Fibroblast of lung (primary cell): Measurements from ENCODE around the gene COX7A2L. TPM values are rescaled to one million over a fixed set of nuclear protein-coding genes. Genes with fewer than 3 reads are reported as not detected.
"Not testable (repeated sequence)": the region's sequence is repeated elsewhere in the genome, so short reads cannot be mapped to it uniquely, and the experiment has no call there.

Experiments used
- DNase-seq, 2 donors: peaks; one replicate each; pipeline versions ENCODE4 v3.0.0 to v3.0.0-alpha.2; 2010; ENCODE audit warnings: low read depth in 2 of 2
- H2AFZ ChIP-seq: 2 replicates; pipeline ENCODE4 v1.5.1; 2012; ENCODE audit warnings: low read length, control low read depth, inconsistent platforms
- H3K27ac ChIP-seq: 2 replicates; pipeline ENCODE4 v1.5.1; 2011; ENCODE audit warnings: low read length, control low read depth; ENCODE audit not compliant: insufficient read depth
- H3K27me3 ChIP-seq: 2 replicates; pipeline ENCODE4 v1.5.1; 2011; ENCODE audit warnings: mild to moderate bottlenecking, low read length; ENCODE audit not compliant: control insufficient read depth, insufficient read depth
- H3K36me3 ChIP-seq: 2 replicates; pipeline ENCODE4 v1.5.1; 2011; ENCODE audit warnings: low read length; ENCODE audit not compliant: control insufficient read depth, insufficient read depth
- H3K4me1 ChIP-seq: 2 replicates; pipeline ENCODE4 v1.5.1; 2011; ENCODE audit warnings: low read length; ENCODE audit not compliant: control insufficient read depth, insufficient read depth; ENCODE audit errors: extremely low read depth
- H3K4me2 ChIP-seq: 2 replicates; pipeline ENCODE4 v1.5.1; 2011; ENCODE audit warnings: low read length, control low read depth; ENCODE audit not compliant: insufficient read depth; ENCODE audit errors: extremely low read depth
- H3K4me3 ChIP-seq, 4 experiments: fragments of 200-600 bp in 1 of 4; sonication (generic) in 1 of 4; replicated peaks in 1 of 4; 2 replicates each; pipeline ENCODE4 v1.5.1; 2011 to 2016; ENCODE audit warnings: low read length in 4 of 4, low read depth in 3 of 4, mild to moderate bottlenecking in 3 of 4, control low read depth in 2 of 4, inconsistent platforms in 1 of 4, mixed read lengths in 1 of 4; ENCODE audit not compliant: insufficient read depth in 1 of 4; ENCODE audit errors: control extremely low read depth in 1 of 4
- H3K79me2 ChIP-seq: 2 replicates; pipeline ENCODE4 v1.5.1; 2012; ENCODE audit warnings: mild to moderate bottlenecking, low read length, inconsistent platforms; ENCODE audit not compliant: control insufficient read depth, insufficient read depth
- H3K9ac ChIP-seq: 2 replicates; pipeline ENCODE4 v1.5.1; 2011; ENCODE audit warnings: mild to moderate bottlenecking, low read length, control low read depth; ENCODE audit not compliant: insufficient read depth
- H3K9me3 ChIP-seq: 2 replicates; pipeline ENCODE4 v1.5.1; 2012; ENCODE audit warnings: low read depth, low read length; ENCODE audit not compliant: control insufficient read depth, insufficient read depth
- H4K20me1 ChIP-seq: 2 replicates; pipeline ENCODE4 v1.5.1; 2011; ENCODE audit warnings: low read length; ENCODE audit not compliant: control insufficient read depth, insufficient read depth; ENCODE audit errors: extremely low read depth
- CTCF ChIP-seq, 2 donors: IDR thresholded peaks in 1 of 2; conservative IDR thresholded peaks in 1 of 2; 1 replicate in 1 of 2; 2 replicates in 1 of 2; pipeline ENCODE4 v1.5.1; 2011 to 2012; ENCODE audit warnings: low read length in 2 of 2, control low read depth in 1 of 2, inconsistent platforms in 1 of 2, low read depth in 1 of 2, mild to moderate bottlenecking in 1 of 2
- EZH2 ChIP-seq: IDR thresholded peaks from 2 replicates; pipeline ENCODE4 v1.5.1; 2012; ENCODE audit warnings: low read length, control low read depth, mild to moderate bottlenecking; ENCODE audit errors: missing control alignments
- polyA plus RNA-seq, 2 donors: library from polyadenylated mRNA; depleted of rRNA in 1 of 2; stranded (reverse) in 1 of 2; unstranded in 1 of 2; fragments of >200 nt; gene quantifications; 2 replicates each; pipeline ENCODE4 v1.2.1, GENCODE V29; 2011 to 2012; ENCODE audit warnings: missing spikeins in 1 of 2
- total RNA-seq: library from RNA; depleted of rRNA; stranded (reverse); fragments of >200 nt; gene quantifications from 2 replicates; pipeline ENCODE4 v1.2.1, GENCODE V29; 2014

COX7A2L gene
- total and polyA plus RNA-seq, 2 donors (not counting 1 experiment from before 2014, with no cell fraction given), result 180 to 239 TPM

DNA sequence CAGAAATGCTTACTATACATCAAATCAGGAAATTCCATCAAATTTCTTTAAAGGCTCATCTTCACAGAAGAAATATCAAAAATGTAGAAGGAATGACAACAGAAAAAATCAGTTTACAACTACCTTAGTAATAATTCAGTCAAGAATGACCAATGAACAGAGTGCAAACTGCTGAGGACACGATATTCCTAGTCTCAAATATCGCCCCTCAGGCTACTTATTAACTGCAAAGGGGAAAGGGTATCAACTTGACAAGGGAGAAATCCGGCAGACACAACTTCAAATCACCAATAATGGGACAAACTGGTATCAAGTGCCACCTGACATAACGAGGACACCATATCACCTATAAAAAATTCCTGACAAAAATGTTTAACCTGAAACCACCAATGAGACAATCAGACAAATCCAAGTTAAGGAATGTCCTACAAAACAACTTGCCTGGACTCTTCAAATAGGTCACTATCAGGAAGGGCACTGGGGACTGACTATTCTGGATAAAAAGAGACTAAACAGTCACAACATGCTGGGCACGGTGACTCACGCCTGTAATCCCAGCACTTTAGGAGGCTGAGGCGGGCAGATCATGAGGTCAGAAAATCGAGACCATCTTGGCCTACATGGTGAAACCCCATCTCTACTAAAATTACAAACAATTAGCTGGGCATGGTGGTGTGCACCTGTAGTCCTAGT is 12.8 kb downstream of the COX7A2L start:
- no peak for TF ChIP-seq EZH2
- TF ChIP-seq CTCF (conservative IDR thresholded peaks at IDR 0.05 in 1 of 2, IDR thresholded peaks at IDR 0.05 in 1 of 2; ENCODE audit: low read depth in 1 of 2, low read length in 2 of 2), result no peak
- Histone ChIP-seq H3K4me2 (no peak overlapping the region), H3K27me3 (no peaks in the 10 kb centered on the region), H3K27ac (no peak overlapping the region), H3K4me3 (no peak overlapping the region), H3K79me2 (peaks cover 32% of the 10 kb centered on the region), H3K36me3 (peaks cover 7% of the 10 kb centered on the region), H2AFZ (no peak overlapping the region), H3K9ac (no peak overlapping the region), H3K9me3 (no peaks in the 10 kb centered on the region), H3K4me1 (no peaks in the 10 kb centered on the region), H4K20me1 (no peaks in the 10 kb centered on the region)
- no peak for DNase-seq

DNA sequence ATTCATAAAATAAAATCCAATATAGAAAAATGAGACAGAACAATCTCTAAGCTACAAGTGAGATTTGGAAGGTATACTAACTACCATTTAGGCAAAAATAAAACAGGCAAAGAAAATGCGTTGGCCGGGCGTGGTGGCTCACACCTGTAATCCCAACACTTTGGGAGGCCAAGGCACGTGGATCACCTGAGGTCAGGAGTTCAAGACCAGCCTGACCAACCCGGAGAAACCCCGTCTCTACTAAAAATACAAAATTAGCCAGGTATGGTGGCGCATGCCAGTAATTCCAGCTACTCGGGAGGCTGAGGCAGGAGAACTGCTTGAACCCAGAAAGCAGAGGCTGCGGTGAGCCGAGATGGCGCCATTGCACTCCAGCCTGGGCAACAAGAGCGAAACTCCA is 13.5 kb downstream of the COX7A2L start:
- H3K4me2 ChIP-seq, H4K20me1 ChIP-seq, H2AFZ ChIP-seq, H3K9me3 ChIP-seq, H3K36me3 ChIP-seq, H3K4me3 ChIP-seq, H3K9ac ChIP-seq, H3K27ac ChIP-seq, H3K4me1 ChIP-seq, DNase-seq, H3K27me3 ChIP-seq: not testable (repeated sequence)
- H3K79me2 ChIP-seq, result peaks cover 33% of the 10 kb centered on the region

DNA sequence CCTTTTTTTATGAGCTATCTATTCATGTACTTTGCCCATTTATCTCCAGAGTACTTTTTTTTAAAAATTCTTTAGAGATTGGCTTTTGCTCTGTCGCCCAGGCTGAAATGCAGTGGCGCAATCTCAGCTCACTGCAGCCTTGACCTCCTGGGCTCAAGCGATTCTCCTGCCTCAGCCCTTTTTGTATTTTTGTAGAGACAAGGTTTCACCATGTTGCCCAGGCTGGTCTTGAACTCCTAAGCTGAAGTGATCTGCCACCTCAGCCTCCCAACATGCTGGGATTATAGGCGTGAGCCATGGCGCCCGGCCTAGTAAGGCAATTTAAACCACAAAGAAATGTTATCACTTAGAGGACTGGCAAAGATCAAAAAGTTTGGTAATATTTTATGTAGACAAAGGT is 14.2 kb downstream of the COX7A2L start:
- not testable (repeated sequence) for H4K20me1 ChIP-seq, DNase-seq, H3K27ac ChIP-seq, H3K27me3 ChIP-seq, H3K36me3 ChIP-seq, H3K9me3 ChIP-seq, H3K4me3 ChIP-seq, H3K9ac ChIP-seq, H2AFZ ChIP-seq, H3K4me2 ChIP-seq
- H3K4me1 ChIP-seq, result peaks cover 13% of the 10 kb centered on the region
- peaks cover 28% of the 10 kb centered on the region for H3K79me2 ChIP-seq

- TF ChIP-seq CTCF (conservative IDR thresholded peaks at IDR 0.05 in 1 of 2, IDR thresholded peaks at IDR 0.05 in 1 of 2; ENCODE audit: low read depth in 1 of 2, low read length in 2 of 2) (no peak), EZH2 (no peak)
- H3K9me3 ChIP-seq, result no peaks in the 10 kb centered on the region
- H3K9ac ChIP-seq, result no peak overlapping the region
- peaks cover 14% of the 10 kb centered on the region for H3K4me1 ChIP-seq
- no peak overlapping the region for H3K27ac ChIP-seq
- no peaks in the 10 kb centered on the region for H3K27me3 ChIP-seq
- H3K36me3 ChIP-seq, result peaks cover 4% of the 10 kb centered on the region
- H2AFZ ChIP-seq, result no peak overlapping the region
- H3K4me3 ChIP-seq, result no peak overlapping the region
- no peaks in the 10 kb centered on the region for H4K20me1 ChIP-seq
- no peak overlapping the region for H3K4me2 ChIP-seq
- no peak for DNase-seq
- H3K79me2 ChIP-seq, result peaks cover 26% of the 10 kb centered on the region
Measured at GRCh38 chr2:42345986-42346385, 15.0 kb downstream of the COX7A2L start.
